ENCODE measurements around the gene CAMKK1.

DNA sequence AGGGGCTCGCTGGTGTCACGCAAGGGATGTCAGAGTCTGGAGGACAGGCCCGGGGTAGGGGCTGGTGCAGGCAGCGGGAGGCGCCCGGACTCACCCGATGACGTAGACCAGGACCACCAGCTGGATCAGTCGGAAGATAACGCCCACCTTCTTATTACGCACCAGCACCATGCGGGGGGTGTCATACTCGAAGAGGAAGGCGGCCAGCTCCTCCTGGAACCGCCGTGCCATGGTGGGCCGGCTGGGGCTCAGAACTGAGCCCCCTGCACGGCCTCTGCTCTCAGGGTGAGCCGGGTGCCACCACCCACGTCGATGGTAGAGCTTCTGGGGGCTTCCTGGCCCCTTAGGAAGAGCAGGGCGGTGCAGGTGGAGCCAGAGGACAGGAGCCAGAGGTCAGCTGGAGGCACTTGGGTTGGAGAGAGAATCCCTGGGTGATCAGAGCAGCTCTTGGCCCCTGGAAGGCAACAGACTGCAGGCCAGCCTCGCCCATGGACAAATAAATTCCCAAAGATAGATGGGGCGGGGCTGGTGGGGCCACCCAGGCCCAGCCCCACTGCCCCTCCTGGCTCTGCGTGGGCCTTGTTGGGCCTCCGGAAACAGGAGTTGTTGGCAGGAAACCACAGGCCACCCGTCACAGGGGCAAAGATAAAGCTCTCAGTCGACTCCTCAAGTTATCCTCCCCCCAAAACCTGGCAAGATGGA is 23.3 kb upstream of the CAMKK1 start, which contains the start of gene P2RX1:
- no peak for TF ChIP-seq POLR2A (IDR thresholded peaks at IDR 0.05; ENCODE audit: low read depth, low read length)
- TF ChIP-seq, protein P1, sequence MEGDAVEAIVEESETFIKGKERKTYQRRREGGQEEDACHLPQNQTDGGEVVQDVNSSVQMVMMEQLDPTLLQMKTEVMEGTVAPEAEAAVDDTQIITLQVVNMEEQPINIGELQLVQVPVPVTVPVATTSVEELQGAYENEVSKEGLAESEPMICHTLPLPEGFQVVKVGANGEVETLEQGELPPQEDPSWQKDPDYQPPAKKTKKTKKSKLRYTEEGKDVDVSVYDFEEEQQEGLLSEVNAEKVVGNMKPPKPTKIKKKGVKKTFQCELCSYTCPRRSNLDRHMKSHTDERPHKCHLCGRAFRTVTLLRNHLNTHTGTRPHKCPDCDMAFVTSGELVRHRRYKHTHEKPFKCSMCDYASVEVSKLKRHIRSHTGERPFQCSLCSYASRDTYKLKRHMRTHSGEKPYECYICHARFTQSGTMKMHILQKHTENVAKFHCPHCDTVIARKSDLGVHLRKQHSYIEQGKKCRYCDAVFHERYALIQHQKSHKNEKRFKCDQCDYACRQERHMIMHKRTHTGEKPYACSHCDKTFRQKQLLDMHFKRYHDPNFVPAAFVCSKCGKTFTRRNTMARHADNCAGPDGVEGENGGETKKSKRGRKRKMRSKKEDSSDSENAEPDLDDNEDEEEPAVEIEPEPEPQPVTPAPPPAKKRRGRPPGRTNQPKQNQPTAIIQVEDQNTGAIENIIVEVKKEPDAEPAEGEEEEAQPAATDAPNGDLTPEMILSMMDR (IDR thresholded peaks at IDR 0.05; ENCODE audit: extremely low read depth in 1 of 2, insufficient read depth in 1 of 2, low read depth in 1 of 2, low read length in 2 of 2) = no peak

Data from endothelial cell of umbilical vein (primary cell).